ENCODE data around the gene MB.

DNA sequence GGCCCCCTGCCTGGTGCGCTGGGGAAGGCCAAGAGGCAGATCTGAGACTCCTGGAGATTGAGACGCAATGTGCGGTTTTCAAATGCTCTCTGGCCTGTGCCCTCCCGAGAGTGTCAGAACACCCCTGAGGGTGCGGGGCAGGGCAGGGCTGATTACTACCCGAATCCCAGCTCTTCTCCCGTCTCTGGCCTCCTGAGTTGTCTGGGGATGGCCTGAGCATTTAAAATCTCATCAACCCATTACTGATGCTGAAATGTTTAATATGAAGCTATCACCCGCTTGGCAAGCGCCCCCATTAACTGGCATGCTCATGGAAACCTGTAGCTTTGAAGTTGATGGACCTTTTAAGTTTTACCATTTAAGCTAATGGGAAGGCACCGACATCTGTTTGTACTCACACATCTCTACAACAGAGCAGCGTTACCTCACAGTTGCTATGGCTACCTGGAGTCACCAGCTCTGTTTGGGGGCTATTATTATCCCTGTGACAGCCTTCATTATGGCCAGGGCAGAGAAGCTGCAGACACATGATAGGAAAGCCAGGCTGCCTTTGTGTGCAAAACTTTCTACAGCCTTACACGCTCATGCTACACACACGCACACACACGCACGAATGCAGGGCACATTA lies 3.6 kb upstream of the MB start:
- no peak for TF ChIP-seq POLR2A (IDR thresholded peaks at IDR 0.05)
- TF ChIP-seq, protein P1, sequence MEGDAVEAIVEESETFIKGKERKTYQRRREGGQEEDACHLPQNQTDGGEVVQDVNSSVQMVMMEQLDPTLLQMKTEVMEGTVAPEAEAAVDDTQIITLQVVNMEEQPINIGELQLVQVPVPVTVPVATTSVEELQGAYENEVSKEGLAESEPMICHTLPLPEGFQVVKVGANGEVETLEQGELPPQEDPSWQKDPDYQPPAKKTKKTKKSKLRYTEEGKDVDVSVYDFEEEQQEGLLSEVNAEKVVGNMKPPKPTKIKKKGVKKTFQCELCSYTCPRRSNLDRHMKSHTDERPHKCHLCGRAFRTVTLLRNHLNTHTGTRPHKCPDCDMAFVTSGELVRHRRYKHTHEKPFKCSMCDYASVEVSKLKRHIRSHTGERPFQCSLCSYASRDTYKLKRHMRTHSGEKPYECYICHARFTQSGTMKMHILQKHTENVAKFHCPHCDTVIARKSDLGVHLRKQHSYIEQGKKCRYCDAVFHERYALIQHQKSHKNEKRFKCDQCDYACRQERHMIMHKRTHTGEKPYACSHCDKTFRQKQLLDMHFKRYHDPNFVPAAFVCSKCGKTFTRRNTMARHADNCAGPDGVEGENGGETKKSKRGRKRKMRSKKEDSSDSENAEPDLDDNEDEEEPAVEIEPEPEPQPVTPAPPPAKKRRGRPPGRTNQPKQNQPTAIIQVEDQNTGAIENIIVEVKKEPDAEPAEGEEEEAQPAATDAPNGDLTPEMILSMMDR (IDR thresholded peaks at IDR 0.05) = no peak
